Stimulated activated CD8-positive, alpha-beta memory T cell treated with anti-CD3 and anti-CD28 coated beads, Interleukin-15, amount 100 ng/mL, for 48 hours (primary cell): ENCODE measurements around the gene ADAMTS16.

Experiments used
- DNase-seq, 2 donors: peaks; one replicate each; pipeline ENCODE4 v3.0.0-alpha.2; 2020; ENCODE audit warnings: low read depth in 2 of 2

ADAMTS16 gene

DNA sequence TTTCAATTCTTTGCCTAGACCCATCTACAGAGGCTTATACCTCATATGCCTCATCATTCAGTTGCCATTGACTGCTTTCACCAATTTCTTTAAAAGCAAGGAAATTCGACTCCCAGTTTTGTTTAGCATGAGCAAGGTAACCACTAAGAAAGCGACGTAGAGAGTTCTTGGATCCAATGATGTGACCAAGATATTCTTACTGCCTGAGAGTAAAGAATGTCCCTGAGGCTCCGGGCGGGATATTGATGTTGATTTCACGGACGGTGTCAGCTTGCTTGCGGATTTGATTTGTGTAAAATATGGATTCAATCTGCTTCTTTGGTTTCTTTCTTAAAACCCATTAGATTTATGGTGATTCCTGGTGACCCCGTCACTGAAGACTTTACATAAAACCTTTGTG is 147.3 kb downstream of the ADAMTS16 start:
- no peak for DNase-seq

DNA sequence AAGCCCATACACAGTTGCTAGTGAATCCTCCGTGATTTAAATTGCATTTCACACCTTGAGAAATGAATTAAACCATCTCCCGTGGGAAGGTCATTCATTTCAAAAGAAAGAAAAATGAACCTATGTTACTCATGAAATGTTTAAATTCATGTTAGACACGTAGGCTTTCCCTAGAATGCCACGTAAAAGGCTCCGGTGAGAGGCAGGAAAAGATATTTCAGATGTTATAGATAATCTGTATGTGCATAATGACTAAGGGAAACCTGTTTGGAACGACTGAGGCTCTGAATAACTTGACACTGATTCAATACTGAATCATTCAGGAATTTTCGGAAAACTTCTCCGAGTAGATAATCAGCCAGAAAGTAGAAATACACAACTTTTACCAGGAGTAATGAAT is 148.1 kb downstream of the ADAMTS16 start:
- no peak for DNase-seq

DNA sequence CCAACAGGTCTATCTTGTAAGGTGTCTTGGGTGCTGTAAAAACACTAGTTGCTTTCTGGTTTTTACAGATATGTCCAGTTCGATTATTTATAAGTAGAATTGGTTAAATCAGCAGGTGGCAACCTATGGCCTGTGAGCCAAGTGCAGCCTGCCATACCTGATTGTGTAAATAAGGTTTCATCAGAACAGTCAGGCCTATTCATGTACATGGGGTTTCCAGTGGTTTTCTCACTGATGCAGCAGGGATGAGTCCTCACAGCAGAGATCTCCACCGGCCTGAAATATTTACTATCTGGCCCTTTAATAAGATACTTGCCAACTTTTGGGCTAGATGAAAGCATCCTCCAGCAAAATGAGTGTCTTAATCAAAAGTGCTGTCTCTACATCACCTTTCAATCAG is 149.4 kb downstream of the ADAMTS16 start:
- DNase-seq = no peak

DNA sequence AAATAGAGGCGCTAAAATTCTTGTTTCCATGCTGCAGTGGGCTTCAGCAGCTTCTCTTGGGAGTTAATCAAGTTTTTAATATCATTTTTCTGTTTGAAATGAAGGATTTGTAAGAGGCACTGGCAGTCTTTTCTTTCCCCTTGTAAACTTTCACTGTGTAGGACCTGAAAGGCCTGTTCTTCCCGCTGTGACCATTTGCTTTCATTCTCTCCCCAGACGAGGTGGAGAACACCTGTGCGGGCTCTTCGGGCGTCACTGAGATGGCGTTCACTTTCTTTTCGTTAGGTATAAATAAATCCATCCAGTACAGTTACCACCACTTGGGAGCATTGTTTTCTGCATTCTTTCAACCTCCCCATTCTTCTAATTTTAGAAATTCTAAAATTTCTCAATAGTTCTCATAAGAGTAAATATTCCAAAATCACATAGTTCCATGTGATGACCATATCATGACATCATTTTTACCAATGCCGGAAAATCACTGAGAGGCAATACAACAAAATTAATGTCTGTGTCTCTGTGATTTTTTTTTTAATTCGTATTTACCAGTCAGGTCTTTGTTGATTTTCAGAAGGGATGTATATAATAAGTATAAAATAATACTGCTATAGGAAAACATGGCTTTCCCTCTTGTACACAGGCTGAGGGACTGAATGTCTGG is 150.7 kb downstream of the ADAMTS16 start:
- no peak for DNase-seq

DNA sequence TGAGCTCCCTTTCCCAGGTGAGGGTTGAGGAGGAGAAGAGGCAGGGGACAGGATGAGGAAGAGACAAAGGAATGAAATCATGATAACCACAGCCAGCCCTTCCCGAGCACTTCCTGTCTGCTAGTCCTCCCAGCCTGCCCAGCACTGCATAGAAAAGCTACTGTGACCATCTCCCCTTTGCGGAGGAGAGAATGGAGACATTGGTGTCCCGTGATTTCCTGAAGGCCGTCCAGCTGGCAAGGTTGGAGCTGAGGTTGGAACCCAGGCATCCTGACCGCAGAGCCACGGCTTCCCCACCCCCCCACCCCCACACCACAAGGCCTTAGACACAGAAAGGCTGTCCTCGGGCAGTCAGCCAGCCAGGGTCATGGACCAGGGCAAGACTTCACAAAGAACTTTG is 151.2 kb downstream of the ADAMTS16 start:
- DNase-seq = no peak

DNA sequence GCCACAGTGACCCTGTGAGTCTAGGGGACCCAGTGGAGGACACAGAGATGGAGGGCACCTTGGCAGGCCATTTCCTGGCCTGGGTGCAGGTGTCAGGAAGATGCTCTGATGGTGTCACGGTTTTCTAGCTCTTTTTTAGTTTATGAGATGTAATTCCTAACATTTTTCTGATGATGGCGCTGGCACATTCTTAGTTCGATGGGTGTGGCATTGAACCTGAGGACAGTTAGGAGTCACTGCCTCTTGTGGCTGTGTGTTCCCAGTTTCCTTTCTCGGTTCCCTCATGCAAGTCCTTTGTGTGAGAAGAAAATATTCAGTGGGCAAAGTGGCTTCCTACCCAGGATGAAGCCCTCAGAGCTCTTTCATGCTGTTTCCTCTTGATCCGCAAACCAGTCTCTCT is 152.9 kb downstream of the ADAMTS16 start:
- no peak for DNase-seq

DNA sequence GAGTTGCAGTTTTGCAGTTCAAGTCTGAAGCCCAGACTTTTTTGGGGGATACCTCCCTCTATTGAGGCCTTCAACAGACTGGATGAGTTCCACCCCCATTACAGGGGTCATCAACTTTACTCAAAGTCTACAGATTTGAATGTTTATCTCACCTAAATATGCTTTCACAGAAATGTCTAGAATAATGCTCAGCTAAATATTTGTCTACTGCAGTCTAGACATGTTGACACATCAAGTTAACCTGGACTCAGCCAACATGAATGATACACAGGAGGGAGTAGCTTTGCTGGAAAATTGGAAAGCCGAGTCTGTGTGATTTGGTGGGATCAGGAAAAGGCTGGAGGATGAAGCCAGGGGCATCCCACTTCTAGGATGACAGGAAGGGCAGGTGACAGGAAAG is 154.3 kb downstream of the ADAMTS16 start:
- DNase-seq = no peak

DNA sequence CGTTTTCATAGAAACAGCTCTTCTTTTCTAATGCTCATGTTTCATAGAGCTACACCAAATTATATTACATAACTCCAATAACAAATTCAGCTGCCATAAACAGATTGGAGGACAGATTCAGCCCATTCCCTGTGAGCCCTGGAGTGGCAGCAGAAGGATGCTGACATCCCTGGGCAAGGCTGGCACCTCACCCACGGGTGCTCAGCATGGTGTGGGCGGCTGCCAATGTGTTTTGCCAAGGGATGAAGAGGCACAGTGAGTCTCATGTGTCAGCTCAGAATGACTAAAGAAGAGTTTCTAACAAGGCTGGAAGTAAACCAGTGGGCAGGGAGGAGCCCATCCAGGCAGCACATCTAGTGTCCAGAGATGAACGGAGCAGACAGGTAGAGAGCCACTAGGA is 155.2 kb downstream of the ADAMTS16 start:
- DNase-seq = no peak

DNA sequence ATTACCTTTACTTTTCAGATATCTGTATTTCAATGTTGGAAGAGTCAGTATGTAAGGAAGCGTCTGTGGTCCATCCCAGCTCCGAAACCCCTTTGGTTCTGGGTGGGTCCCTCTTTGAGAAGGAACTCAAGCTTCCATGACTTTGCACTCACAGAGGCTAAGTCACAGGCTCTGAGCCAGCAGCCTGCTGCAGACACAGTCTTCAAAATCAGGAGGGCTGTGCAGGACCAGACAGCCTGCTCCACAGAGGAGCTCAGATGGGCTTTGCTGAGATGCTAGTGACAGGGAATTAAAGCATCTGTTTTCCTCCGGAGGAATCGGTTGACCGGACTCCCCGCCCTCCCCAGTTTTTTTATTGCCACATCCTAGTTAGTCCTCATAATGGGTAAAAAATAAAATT is 155.9 kb downstream of the ADAMTS16 start:
- DNase-seq = no peak

DNA sequence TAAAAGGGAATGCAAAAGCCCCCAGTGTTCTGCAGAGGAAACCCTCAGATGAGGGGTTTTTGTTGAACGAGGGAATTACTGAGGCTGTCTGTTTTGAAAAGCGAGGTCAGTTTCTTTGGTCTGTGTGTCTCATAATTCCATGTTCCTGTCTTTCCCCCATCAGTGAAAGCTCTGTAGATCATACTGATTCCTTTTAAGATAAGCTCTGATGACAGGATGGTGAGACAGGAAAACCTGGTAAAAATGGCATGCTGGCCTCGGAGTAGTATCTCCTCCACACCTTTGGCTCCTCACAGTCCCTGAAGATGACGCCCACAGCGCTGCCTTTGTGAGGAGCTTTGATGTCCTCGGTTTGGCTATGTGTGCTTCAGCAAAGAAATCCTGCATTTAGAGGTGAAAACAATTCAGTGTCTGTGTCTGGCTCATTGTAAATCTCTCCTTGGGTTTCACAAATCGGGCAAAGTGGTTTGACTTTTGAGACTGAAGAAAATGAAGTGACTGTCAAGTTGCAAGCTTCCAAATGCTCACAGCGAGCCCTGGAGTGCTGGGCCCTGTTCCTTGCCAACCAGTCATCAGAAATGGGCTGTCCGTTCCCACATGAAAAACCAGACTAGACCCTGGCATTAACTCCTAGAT is 157.4 kb downstream of the ADAMTS16 start:
- DNase-seq = no peak

DNA sequence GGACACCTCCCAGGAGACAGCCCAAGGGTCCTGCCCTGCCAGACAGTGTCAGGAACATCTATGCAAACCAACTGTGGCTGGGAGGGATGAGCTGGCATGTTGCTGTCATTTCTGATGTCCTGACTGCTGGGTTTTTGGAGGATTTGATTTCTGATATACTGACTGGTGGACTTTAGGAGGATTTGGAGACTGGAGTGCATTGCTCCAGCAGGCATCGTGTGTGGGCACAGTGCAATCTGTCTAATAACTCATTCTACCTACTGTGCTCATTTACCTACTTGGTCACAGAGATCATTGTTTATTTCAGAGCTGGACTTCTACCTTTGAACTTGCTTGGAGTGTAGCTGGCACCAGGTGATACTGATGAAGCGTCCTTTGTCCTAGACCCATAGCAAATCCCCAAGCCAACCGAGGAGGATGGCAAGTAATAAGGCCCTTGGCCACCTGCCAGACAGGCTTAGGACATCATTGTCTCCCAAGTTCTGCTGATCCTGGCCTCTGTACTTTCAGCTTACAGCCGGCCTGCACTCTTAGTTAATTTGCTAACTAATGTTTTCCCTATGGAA is 158.0 kb downstream of the ADAMTS16 start:
- DNase-seq = no peak

DNA sequence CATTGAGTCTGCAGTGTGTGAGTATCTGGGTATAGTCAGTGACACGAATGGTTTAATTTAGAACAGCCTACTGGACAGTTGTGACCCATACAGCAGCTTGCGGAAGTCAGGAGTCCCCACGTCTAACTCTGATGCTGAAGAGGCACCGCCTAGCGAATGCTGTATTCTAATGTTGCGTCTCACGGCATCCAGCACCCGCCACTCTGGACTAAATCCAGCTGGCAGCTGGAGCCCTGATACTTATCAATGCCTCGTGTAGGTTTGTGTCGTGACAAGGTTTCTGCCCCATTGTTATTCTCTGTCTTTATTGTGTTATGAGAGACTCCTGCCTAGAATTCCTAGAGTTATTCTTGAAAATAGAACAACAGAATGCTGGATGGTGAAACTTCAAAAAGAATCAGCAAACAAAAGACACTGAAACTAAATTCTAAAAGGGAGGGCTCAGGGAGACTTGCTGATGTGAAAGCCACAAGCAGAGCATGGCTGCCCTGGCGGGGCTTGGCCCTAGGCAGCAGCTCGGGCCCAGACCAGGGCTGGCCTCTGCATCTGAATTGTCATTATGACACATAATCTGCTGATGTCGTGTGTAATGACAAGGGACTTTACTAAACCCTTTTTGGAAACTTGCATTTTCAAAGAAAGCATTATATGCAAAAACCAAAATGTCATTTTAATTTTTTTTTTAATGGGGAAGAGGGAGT is 158.9 kb downstream of the ADAMTS16 start:
- DNase-seq = no peak

DNA sequence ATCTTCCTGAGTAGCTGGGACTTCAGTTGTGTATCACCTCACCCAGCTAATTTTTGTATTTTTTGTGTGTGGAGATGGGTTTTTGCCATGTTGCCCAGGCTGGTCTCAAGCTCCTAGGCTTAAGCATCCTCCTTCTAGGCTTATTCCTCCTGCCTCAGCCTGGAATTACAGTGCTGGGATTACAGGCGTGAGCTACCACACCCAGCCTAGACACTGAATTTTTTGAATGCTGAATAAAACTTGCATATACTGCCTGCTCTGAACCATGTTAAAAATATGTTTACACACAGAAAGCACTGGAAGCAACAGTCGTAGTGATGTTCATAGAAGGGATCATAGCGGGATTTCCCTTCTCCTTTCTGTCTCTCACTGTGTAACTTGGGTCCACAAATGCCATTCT is 161.0 kb downstream of the ADAMTS16 start:
- DNase-seq = no peak

DNA sequence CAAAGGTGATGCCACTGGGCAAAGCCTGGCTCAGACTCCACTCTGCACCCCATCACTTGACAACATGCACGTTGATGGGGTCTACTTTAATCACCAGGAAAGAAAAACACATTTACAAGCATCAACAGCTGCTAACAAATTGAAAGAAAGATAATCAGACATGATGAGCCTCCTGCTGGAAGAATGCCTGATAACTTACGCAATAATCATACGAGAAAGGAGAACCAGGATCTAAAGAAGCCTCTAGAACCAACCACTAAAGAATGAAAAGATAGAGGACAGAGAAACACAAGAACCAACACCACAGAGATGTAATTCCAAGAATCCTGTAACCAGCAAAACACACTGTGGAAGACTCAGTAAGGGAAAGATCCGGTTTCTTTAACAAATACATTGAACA is 162.1 kb downstream of the ADAMTS16 start:
- DNase-seq = no peak

DNA sequence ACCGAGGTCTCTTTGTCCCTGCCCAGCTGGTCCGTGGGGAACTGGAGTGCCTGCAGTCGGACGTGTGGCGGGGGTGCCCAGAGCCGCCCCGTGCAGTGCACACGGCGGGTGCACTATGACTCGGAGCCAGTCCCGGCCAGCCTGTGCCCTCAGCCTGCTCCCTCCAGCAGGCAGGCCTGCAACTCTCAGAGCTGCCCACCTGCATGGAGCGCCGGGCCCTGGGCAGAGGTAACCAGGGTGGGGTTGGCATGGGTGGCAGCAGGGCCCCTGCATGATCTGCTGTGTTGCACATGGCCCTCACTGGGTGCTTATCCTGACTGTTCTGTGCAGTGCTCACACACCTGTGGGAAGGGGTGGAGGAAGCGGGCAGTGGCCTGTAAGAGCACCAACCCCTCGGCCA is 163.1 kb downstream of the ADAMTS16 start:
- no peak for DNase-seq

DNA sequence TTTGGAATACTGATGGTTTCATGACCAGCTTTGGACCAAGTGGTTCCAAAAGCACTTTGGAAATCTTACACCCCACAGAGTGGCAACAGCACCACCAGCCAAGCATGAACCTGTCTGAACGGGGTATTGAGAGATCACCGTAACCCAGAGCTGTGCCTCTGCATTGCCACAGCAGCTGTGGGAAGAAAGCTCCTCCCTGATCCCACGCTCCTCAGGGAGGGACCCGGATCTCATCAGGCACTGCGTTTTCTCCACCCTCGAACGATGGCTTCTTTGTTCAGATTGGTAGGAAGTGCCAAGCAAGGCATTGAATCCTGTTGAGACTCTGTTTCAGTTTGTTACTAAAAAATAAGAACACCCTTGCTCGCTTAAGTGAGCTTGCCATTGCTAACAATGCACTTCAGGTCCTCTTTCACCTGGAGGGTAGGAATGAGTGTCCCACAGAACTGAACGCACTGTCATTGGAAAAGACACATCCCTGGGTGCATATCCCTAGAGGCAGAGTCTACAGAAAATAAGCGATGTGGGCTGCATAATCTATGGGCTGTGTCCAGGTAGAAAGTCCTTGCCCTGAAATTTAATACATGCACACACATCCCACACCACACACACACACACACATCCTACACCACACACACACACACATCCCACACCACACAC is 164.4 kb downstream of the ADAMTS16 start:
- no peak for DNase-seq

DNA sequence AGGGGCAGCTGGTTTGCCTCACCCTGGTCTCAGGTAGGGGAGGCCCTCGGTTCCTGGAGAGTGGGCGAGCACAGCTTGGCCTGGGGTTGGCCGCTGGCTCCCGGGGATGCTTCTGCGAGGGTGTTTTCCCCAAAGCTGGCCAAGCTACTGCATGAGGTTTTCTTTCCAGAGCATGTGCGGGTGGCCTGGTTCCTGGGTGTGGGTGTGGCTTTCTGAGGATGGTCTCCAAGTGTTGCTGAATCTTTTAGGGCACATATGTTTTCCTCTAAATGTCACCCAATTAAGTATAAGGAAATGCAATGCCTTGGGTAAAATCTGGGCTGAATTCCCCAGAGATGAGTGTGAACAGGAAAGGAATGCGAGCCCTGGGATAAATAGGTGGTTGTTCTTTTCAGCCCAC is 166.6 kb downstream of the ADAMTS16 start:
- DNase-seq = no peak

DNA sequence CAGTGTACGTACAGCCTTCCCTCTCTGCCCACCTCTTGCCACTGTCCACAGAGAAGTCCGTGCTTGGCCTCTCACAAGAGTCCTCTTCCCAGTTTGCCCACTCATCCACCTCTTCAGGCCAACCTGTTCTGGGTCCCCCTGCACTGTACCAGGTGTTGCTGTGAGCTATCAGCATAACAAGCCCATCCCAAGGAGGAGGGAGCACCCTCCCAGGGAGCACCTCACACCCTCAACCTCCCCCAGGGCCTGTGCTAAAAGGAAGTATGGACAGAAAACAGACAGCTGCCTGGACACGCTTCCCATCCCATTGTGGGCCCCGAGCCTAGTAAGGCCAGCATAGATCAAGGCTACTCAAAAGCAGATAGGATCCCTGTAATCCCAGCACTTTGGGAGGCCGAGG is 168.2 kb downstream of the ADAMTS16 start:
- no peak for DNase-seq

DNA sequence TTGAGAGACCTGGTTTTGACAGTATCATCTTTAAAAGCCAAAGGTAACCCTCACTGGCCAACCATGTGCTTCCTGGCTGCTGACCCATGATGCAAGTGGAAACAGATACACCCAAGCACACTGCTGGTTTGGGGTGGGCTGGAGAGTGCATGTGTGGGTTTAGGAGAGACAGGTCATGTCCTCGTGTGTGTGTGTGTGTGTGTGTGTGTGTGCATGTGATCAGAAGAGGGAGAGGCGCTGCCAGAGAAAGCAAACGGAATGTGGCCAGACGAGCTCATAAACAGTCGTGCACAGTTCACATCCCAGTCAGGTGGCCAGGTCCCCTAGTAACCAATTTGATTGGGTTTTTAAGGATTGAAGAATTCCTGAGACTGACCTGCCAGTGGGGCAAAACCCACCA is 169.5 kb downstream of the ADAMTS16 start:
- DNase-seq = no peak

DNA sequence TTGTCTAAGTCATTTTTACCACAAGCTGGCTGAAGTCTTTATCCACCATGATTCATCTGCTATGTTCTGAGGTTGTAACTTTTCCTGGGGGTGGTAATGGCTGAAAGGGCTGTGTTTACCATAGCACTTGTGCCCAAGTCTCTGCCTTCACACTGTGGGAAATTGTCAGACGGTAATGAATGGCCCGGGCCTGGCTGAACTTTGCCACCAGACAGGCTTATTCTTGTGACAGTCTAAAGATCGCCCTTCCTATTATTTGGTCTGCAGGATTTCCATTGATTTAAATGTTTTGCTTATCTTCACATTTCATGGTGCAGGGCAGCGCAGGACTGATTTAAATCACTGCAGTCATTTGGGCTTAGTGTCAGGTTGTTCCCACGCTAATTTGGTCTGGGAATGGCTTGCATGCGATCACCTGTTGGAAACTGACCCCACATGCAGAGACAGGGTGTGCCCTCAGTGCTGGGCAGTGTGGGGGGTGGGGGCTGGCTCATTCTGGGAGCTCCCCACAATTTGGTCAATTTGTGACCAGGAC is 173.0 kb downstream of the ADAMTS16 start:
- DNase-seq = no peak

DNA sequence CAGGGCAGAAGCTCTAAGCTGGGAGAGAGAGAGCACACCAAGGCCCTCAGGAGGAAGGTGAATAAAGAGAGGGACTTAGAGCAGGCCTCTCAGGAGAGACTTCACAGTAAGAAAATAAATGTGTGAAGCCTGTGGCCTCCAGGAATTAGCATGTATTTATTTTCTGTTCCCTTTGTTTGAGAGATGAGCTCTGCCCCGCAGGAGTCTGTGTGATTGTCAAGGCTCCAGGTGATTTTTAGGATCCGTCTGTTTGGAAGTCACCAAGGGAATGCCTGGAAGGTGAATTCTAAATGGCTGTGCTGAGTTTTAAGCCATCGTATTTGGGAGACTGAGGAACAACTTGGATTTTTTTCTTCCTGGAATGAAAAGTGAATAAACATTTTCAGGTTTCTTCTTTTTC is 174.0 kb downstream of the ADAMTS16 start:
- DNase-seq = no peak

DNA sequence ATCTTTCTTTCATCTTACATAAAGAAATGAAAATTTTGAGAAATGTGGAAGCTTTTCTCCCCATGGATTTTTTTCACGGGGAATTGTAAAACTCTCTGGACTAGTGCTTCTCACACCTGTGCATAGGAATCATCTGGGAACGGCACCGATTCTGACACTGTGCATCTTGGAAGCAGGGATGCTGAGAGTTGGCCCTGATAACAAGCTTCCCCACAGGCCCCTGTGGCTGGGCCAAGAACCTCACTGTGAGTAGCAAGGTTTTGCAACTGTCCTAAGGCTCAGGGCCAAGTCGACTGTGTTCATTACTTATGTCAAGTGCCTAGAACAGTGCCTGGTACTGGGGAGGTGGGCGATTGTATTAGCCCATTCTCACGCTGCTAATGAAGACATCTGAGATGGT is 174.5 kb downstream of the ADAMTS16 start:
- no peak for DNase-seq
